Muscle of leg (tissue), 11 donors: ENCODE results near the gene HS6ST1. TPM values are rescaled to one million over a fixed set of nuclear protein-coding genes. Genes with fewer than 3 reads are reported as not detected.
"Not testable (repeated sequence)": the region's sequence is repeated elsewhere in the genome, so short reads cannot be mapped to it uniquely, and the experiment has no call there.

Experiments
- DNase-seq: peaks from one replicate; pipeline ENCODE4 v3.0.0; 2013
- H3K27ac ChIP-seq: one replicate; pipeline ENCODE4 v1.5.1; 2013; ENCODE audit warnings: mild to moderate bottlenecking, low read length, control low read depth
- H3K27me3 ChIP-seq: one replicate; pipeline ENCODE4 v1.6.1; 2013; ENCODE audit warnings: low read length; ENCODE audit not compliant: control insufficient read depth, insufficient read depth
- H3K36me3 ChIP-seq: one replicate; pipeline ENCODE4 v1.6.1; 2013; ENCODE audit warnings: low read length; ENCODE audit not compliant: control insufficient read depth, insufficient read depth
- H3K4me1 ChIP-seq: one replicate; pipeline ENCODE4 v1.6.1; 2013; ENCODE audit warnings: low read length; ENCODE audit not compliant: control insufficient read depth, insufficient read depth
- H3K4me3 ChIP-seq: one replicate; pipeline ENCODE4 v1.5.1; 2013; ENCODE audit warnings: low read length, control low read depth
- H3K9me3 ChIP-seq: replicated peaks from 2 replicates; pipeline ENCODE4 v1.6.1; 2013; ENCODE audit warnings: low read depth, low read length; ENCODE audit not compliant: control insufficient read depth
- WGBS: methylation state at CpG from one replicate; pipeline ENCODE4 v1.1.5; 2013; ENCODE audit warnings: missing lambda C conversion rate; ENCODE audit not compliant: insufficient coverage; 5-methylcytosine and 5-hydroxymethylcytosine counted together
- polyA plus RNA-seq, 8 donors: library from polyadenylated mRNA; unstranded; fragments of 120-200 nt; gene quantifications; one replicate each; pipeline versions ENCODE4 v1.2.1 to v1.2.3, GENCODE V29; 2013; ENCODE audit warnings: inconsistent platforms in 1 of 8, low replicate concordance in 1 of 8; ENCODE audit not compliant: insufficient read length in 8 of 8, insufficient read depth in 1 of 8
- total RNA-seq: library from RNA; stranded (reverse); fragments of 120-200 nt; gene quantifications from one replicate; pipeline ENCODE4 v1.2.4, GENCODE V29; 2013

HS6ST1 gene
- total and polyA plus RNA-seq, 9 donors: 21.8 to 39.8 (median 29.6) TPM

DNA sequence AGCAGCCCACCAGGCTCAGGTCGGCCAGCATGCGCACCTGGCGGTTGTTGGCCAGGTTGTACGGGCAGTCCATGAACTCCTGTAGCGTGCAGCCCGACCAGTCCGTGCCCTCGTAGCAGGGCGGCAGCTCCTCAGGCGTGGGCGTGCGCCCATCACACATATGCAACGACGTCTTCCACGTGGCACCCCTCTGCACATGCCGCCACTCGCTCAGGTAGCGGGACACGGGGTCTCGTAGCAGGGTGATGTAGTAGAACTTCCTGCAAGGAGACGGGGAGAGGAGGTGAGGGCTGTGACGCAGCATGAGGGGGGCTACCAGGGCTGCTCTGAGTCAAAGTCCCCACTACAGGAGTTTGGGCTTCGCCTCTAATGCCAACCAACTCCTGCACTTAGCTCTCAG lies 50.1 kb downstream of the HS6ST1 start:
- not testable (repeated sequence) for H3K4me3 ChIP-seq, H3K9me3 ChIP-seq, H3K27me3 ChIP-seq, H3K36me3 ChIP-seq, H3K27ac ChIP-seq, DNase-seq
- H3K4me1 ChIP-seq: peaks cover 14% of the 10 kb centered on the region
- 93% methylated on average over 9 of the region's 23 CpGs for WGBS

DNA sequence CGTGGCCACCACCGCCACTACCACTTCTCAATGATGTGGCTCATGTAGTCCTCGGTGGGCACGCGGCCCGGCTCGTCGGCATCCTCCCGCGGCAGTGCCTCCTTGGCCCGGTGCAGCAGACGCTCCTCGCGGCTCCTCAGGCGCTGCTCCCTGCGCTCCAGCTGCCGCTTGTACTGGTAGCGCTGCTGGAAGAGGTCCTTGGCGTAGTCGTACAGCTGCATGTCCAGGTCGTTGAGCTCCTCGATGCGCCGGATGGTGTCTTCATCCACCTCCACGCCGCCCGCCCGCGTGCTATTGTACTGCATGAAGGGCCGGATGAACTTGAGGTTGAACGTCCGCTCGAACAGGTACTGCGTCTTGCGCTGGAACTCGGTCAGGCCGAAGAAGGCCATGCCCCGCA lies 50.5 kb downstream of the HS6ST1 start:
- WGBS: 90% methylated on average over 22 of the region's 38 CpGs
- H3K27ac ChIP-seq, H3K36me3 ChIP-seq, H3K9me3 ChIP-seq, H3K27me3 ChIP-seq, DNase-seq, H3K4me3 ChIP-seq: not testable (repeated sequence)
- peaks cover 14% of the 10 kb centered on the region for H3K4me1 ChIP-seq

DNA sequence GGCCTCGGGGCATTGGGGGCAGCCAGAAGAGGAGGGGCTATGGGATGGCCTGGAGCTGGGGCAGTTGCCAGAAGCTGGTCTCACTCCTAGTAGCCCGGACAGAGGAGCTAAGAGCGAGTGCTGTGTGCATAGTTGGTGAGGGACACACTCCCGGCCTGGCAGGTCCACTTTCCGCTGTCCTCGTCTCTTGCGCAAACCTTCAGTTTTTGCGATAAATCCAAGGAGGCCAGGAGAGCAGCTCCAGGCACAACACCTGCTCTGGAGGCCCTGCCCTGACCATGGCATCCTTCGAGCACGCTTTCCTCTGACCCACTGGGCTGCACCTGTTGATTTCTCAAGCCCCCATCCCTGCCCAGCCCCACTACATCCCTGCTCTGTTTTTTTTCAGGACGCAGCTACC lies 51.0 kb downstream of the HS6ST1 start:
- not testable (repeated sequence) for DNase-seq, H3K36me3 ChIP-seq, H3K4me3 ChIP-seq, H3K27ac ChIP-seq, H3K27me3 ChIP-seq, H3K9me3 ChIP-seq
- 88% methylated on average over 9 of the region's 11 CpGs for WGBS
- peaks cover 14% of the 10 kb centered on the region for H3K4me1 ChIP-seq

DNA sequence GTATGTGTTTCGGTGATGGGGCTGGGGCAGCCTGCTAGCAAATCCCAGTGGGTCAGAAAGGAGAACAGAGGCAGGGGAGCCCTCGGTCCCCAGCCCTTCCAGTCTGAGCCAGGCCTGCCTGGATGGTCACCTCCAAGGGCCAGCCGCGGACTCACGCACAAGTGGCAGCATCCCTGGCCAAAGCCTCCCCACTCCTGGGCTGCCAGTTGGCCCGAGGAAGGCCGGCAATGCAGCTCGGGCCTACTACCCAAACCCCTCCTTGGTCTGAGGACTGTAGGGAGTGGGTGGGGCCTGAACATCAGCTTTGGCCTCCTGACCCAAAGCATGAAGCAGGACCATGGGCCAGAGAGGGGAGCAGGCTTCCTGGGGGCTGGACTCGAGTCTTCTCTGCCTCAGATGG lies 51.5 kb downstream of the HS6ST1 start:
- H3K27me3 ChIP-seq, H3K27ac ChIP-seq, H3K36me3 ChIP-seq, DNase-seq, H3K9me3 ChIP-seq, H3K4me3 ChIP-seq: not testable (repeated sequence)
- no CpG with 5 or more reads among the region's 9 CpGs for WGBS
- peaks cover 14% of the 10 kb centered on the region for H3K4me1 ChIP-seq

DNA sequence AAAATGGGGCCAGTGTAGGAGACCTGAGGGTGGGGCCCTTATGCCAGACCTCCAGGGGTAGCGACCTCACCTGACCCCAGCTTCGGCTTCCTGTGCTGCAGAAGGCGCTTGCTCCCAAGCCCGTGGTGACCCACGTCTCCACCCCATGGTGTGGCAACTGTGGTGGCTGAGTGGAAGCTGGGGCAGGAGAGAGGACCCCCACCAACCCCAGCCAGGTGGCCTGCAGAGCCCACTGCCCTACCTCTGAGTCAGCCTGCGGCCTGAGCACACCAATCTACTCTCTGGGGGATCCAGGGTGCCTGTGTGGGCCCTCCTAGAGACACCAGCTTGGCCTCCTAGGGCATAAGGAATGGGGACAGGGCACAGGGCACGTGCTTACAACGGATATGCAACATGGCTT lies 52.2 kb downstream of the HS6ST1 start:
- not testable (repeated sequence) for H3K27me3 ChIP-seq, H3K9me3 ChIP-seq, H3K27ac ChIP-seq, DNase-seq, H3K4me3 ChIP-seq, H3K36me3 ChIP-seq
- peaks cover 14% of the 10 kb centered on the region for H3K4me1 ChIP-seq
- WGBS: 80% methylated on average over 4 of the region's 8 CpGs

DNA sequence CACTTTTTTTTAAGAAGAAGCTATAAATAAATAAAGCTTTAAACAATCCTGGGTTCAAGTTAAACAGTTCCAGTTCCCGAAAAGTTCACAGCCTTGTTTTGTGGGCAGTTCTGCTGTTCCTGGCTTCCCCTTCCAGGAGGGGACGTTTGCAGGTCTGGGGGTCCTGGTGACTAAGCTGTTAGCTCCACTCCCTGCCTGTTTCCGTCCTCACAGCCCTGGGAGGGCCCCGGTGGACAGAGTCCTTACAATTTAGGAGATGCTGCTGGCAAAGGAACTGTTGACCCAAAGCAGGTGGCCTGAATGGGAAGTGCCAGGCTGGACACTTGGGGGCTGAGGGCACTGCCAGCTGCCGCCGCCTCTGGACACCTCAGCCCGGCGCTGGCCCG lies 53.1 kb downstream of the HS6ST1 start:
- not testable (repeated sequence) for H3K36me3 ChIP-seq, H3K4me3 ChIP-seq, H3K27ac ChIP-seq, H3K27me3 ChIP-seq, H3K9me3 ChIP-seq, DNase-seq
- no CpG with 5 or more reads among the region's 9 CpGs for WGBS
- H3K4me1 ChIP-seq: peaks cover 21% of the 10 kb centered on the region

DNA sequence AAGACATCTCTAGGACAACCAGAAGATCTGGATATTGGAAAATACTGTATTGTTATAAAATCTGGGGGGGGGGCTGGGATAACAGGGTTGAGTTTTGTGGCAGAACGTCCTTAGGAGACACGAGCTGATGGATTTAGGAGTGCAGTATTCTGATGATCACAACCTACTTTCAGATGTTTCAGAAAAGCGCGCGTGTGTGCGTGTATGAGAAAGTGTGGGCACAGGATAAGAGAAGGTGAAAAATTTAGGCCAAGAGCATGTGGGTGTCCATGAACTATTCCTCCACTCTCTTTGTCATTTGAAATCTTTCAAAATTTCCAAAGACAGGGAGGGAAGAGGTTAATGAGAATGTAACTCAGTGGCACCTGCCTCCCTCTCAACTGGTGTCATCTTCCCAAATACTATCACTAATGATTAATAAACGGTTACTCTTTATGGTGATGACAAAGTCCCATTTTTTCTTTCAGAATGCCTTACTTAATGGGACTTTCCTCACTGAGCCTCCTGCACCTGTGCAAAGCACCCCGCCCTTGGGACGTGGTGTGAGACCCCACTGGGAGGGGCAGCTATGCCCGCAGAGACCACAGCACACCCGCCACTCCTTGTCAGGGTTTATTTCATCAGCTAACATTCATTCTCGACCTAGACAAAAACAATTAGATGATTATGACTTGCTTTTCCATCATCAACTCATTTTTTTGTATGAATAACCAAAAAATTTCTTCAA lies 53.6 kb downstream of the HS6ST1 start:
- 89% methylated on average over 6 of the region's 12 CpGs for WGBS
- H3K9me3 ChIP-seq: no peaks in the 10 kb centered on the region
- no peaks in the 10 kb centered on the region for H3K36me3 ChIP-seq
- H3K4me3 ChIP-seq: no peak overlapping the region
- H3K27me3 ChIP-seq: no peaks in the 10 kb centered on the region
- no peak overlapping the region for H3K27ac ChIP-seq
- H3K4me1 ChIP-seq: peaks cover 22% of the 10 kb centered on the region
- DNase-seq: no peak

DNA sequence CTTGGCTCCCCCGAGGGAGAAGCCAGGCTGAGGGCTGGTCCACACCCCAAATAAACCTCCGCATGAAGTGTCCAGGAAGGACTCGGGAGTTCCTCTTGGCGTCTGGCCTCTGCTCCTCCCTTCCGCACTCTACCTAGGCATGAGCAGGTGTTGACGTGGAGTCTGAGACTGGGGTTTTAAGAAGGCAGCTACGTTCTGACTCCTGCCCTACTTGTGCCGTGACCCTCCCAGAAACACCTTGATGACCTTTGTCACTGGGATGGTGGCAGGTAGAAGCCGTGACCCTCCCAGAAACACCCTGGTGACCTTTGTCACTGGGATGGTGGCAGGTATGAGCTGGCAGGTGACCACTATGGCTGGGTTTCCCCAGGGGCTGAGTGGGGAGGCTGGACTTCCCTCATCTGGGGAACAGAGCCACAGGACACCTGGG lies 54.8 kb downstream of the HS6ST1 start:
- Histone ChIP-seq H3K4me3 (no peak overlapping the region), H3K4me1 (peaks cover 11% of the 10 kb centered on the region), H3K36me3 (no peaks in the 10 kb centered on the region), H3K27ac (no peak overlapping the region), H3K9me3 (no peaks in the 10 kb centered on the region), H3K27me3 (no peaks in the 10 kb centered on the region)
- DNase-seq: no peak
- WGBS: 90% methylated on average over 2 of the region's 9 CpGs

DNA sequence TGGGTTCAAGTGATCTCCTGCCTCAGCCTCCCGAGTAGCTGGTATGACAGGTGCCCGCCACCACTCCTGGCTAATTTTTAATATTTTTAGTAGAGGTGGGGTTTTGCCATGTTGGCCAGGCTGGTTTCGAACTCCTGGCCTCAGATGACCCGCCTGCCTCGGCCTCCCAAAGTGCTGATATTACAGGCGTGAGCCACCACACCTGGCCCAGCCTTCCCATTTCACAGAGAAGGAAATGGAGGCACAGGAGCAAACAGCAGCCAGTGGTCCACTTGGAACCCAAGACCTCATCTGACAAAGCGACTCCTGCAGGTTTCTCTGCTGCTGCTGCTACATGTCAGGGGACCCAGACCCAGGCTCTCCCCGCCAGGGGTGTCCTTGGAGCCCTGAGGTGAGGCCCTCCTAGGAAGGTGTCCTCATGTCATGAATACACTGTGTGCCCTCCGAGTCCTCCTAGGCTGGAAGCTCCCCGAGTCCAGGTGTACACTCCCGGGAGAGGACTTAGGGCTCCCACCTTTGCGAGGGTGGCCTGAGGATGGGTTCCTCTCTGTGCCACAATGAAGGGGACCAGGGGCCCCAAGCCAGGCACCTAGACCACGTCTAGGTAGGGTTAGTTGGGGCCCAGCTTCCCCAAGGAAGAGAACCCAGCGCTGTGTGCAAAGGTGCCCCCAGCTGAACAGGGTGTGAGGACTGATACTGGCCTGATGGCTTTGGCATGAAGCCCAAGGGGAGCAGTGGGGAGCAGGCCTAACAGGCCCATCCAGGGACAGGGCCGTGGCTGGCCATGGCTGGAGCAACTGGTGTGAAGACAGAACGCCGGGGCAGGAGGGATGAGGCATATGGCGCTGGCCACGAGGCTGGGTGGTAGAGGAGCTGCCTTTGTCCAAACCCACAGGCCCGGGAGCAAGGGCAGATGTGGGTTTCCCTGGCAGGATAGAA lies 56.1 kb downstream of the HS6ST1 start:
- no peaks in the 10 kb centered on the region for H3K36me3 ChIP-seq
- no peak overlapping the region for H3K4me3 ChIP-seq
- H3K27me3 ChIP-seq: peaks cover 3% of the 10 kb centered on the region
- WGBS: 82% methylated on average over 17 of the region's 20 CpGs
- peaks cover 10% of the 10 kb centered on the region for H3K4me1 ChIP-seq
- no peaks in the 10 kb centered on the region for H3K9me3 ChIP-seq
- DNase-seq: no peak
- H3K27ac ChIP-seq: no peak overlapping the region
